ENCODE results near the gene C1orf226. TPM values are rescaled to one million over a fixed set of nuclear protein-coding genes. Genes with fewer than 3 reads are reported as not detected.
A peak's percentile ranks its signal among the peaks of the same experiment; 100 is the strongest.

C1orf226 gene
- total and polyA plus RNA-seq, 10 of the 15 experiments (the other 5 are each of a cell fraction or from before 2014, with no cell fraction given), result not detected

DNA sequence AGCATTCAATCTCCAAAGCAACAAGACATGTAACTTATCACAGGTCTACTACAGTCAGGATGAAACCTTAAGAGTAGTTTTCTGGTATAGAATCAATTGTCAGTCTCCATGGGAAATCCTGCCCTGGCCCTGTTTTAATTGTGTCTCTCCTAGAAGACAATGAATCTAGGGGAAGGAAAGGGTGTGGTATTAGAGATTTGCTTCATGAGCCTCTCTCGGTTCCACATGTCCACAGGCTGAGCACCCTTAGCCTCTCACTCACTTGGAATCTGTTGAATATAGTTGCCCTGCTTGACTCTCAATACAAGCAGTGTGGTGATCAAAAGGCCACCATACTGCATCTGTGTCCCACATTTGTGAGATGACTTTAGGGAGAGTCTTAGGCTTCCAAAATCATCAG, 22.6 kb upstream of the C1orf226 start (continued):
- TF ChIP-seq, protein P1, sequence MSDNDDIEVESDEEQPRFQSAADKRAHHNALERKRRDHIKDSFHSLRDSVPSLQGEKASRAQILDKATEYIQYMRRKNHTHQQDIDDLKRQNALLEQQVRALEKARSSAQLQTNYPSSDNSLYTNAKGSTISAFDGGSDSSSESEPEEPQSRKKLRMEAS (IDR thresholded peaks at IDR 0.05; ENCODE audit: low read depth, low read length), result no peak

DNA sequence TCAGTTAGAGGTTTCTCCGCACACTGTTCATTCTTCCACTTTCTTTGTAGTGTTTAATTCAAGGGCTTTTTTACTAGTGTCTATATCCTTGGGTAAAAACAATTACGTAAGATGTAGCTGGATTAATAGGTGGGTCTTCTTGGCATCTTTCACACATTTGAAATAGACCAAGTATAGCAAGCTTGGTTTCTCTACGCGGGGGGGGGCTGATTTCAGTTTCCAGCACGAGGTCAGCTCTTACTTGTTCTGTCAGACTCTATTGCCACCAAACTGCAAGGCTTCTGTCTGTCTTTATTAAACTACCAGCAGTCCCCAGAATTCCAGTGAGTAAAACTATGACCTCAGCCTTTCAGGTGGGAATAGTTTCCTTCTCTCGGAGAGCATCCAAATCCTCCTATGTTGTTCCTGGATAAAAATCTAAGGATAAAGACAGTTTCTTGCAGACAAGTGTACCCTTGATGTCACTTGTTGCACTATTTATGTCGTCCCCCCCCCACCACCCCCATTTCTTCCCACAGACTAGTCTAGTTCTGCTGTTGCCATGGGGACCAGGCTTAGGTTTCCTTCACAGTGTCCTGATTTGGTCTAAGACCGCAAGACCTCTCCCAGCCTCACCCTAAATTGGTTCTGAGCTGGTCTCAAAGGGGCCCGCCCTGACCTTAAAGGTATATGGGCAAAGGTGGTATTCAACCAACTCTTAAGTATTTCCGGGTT, 21.8 kb upstream of the C1orf226 start:
- ChIA-PET SMC1A (ENCODE audit: uncharacterized antibody, unreplicated experiment) (interaction anchor here (0.5 to 3.5 kb wide), 6 partner anchors 13 to 270 kb away, joined by 3 to 31 read pairs (median 8); no protein-coding TSS in a partner anchor), RAD21 (ENCODE audit: unreplicated experiment) (interaction anchor here (0.7 to 3.3 kb wide), 4 partner anchors 31 to 485 kb away, joined by 3 to 29 read pairs (median 4); no protein-coding TSS in a partner anchor), POLR2A (no interaction called here), CTCF (interaction anchor here (0.6 to 8.0 kb wide), 10 partner anchors 10 to 816 kb away, joined by 3 to 104 read pairs (median 4); partner anchors contain the start of gene DDR2)
- H3K4me1 ChIP-seq (ENCODE audit: control insufficient read depth, insufficient read depth, low read length), result peaks cover 17% of the 10 kb centered on the region
- DNase-seq (ENCODE audit: low read depth, low spot score) (no peak), FAIRE-seq (no peak), ATAC-seq (no peak)
- TF ChIP-seq, protein P2, sequence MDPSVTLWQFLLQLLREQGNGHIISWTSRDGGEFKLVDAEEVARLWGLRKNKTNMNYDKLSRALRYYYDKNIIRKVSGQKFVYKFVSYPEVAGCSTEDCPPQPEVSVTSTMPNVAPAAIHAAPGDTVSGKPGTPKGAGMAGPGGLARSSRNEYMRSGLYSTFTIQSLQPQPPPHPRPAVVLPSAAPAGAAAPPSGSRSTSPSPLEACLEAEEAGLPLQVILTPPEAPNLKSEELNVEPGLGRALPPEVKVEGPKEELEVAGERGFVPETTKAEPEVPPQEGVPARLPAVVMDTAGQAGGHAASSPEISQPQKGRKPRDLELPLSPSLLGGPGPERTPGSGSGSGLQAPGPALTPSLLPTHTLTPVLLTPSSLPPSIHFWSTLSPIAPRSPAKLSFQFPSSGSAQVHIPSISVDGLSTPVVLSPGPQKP (IDR thresholded peaks at IDR 0.05; ENCODE audit: low read depth, low read length), result no peak
- TF ChIP-seq SREBF2 (IDR thresholded peaks at IDR 0.05; ENCODE audit: low read length) (no peak), RBBP5 (conservative IDR thresholded peaks at IDR 0.05) (no peak)
- TF ChIP-seq, protein P3, sequence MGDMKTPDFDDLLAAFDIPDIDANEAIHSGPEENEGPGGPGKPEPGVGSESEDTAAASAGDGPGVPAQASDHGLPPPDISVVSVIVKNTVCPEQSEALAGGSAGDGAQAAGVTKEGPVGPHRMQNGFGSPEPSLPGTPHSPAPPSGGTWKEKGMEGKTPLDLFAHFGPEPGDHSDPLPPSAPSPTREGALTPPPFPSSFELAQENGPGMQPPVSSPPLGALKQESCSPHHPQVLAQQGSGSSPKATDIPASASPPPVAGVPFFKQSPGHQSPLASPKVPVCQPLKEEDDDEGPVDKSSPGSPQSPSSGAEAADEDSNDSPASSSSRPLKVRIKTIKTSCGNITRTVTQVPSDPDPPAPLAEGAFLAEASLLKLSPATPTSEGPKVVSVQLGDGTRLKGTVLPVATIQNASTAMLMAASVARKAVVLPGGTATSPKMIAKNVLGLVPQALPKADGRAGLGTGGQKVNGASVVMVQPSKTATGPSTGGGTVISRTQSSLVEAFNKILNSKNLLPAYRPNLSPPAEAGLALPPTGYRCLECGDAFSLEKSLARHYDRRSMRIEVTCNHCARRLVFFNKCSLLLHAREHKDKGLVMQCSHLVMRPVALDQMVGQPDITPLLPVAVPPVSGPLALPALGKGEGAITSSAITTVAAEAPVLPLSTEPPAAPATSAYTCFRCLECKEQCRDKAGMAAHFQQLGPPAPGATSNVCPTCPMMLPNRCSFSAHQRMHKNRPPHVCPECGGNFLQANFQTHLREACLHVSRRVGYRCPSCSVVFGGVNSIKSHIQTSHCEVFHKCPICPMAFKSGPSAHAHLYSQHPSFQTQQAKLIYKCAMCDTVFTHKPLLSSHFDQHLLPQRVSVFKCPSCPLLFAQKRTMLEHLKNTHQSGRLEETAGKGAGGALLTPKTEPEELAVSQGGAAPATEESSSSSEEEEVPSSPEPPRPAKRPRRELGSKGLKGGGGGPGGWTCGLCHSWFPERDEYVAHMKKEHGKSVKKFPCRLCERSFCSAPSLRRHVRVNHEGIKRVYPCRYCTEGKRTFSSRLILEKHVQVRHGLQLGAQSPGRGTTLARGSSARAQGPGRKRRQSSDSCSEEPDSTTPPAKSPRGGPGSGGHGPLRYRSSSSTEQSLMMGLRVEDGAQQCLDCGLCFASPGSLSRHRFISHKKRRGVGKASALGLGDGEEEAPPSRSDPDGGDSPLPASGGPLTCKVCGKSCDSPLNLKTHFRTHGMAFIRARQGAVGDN (IDR thresholded peaks at IDR 0.05), result 0 out of 2 replicates have a peak, but pooled peaks have one; percentile 26
- no peak overlapping the region for H2AFZ ChIP-seq (ENCODE audit: control insufficient read depth, low read depth, low read length)
- no TSS peak for BruUV-seq (replicated peaks)
- H3K4me2 ChIP-seq (ENCODE audit: control insufficient read depth, insufficient read depth), result no peak overlapping the region
- H4K20me1 ChIP-seq (ENCODE audit: control insufficient read depth, insufficient read depth), result no peaks in the 10 kb centered on the region
- no peak overlapping the region for H3K4me3 ChIP-seq
- H3K36me3 ChIP-seq (ENCODE audit: control insufficient read depth in 2 of 2, insufficient read depth in 2 of 2, low read length in 1 of 2), result no peaks in the 10 kb centered on the region
- intact Hi-C loops (cut with micrococcal nuclease; ENCODE audit: unreplicated experiment), result loop anchor here (5.0 kb wide), 2 partner anchors 138 to 443 kb away; partner anchors contain the start of gene UHMK1
- no peaks in the 10 kb centered on the region for H3K79me2 ChIP-seq (ENCODE audit: control insufficient read depth, insufficient read depth, low read length)
- H3K27me3 ChIP-seq (replicated peaks in 1 of 2; ENCODE audit: control insufficient read depth in 2 of 2, insufficient read depth in 2 of 2, low read length in 1 of 2), result no peaks in the 10 kb centered on the region; a peak in 1 of 4 replicates
- 51% methylated on average over 10 of the region's 10 CpGs for WGBS (ENCODE audit: insufficient coverage, insufficient replicate concordance, low lambda C conversion rate, missing lambda C conversion rate)
- H3K27ac ChIP-seq (ENCODE audit: control insufficient read depth, insufficient read depth), result no peak overlapping the region
- in situ Hi-C loops (cut with MboI), result no loop called here
- H3K9ac ChIP-seq (ENCODE audit: control insufficient read depth, insufficient read depth, low read length), result no peak overlapping the region
- H3K9me3 ChIP-seq (replicated peaks; ENCODE audit: control insufficient read depth, insufficient read depth, low read length), result no peaks in the 10 kb centered on the region
